ENCODE measurements around the gene PDLIM7. TPM values are rescaled to one million over a fixed set of nuclear protein-coding genes. Genes with fewer than 3 reads are reported as not detected.
A peak's percentile ranks its signal among the peaks of the same experiment; 100 is the strongest.

The PDLIM7 gene
- total and polyA plus RNA-seq, 10 of the 15 experiments (the other 5 are each of a cell fraction or from before 2014, with no cell fraction given) = 0.82 to 36.6 (median 19.3) TPM

- TF ChIP-seq E2F8 (IDR thresholded peaks at IDR 0.05; ENCODE audit: low read depth, partially characterized antibody) (no peak), SREBF2 (IDR thresholded peaks at IDR 0.05; ENCODE audit: low read length) (no peak), MEF2A (IDR thresholded peaks at IDR 0.05; ENCODE audit: insufficient read depth, low read depth, low read length) (no peak), ESRRA (IDR thresholded peaks at IDR 0.05; ENCODE audit: low read length) (0 out of 2 replicates have a peak, but pooled peaks have one; percentile 60), SIX5 (IDR thresholded peaks at IDR 0.05; ENCODE audit: low read depth, low read length, severe bottlenecking) (peak; percentile 49), CBFB (IDR thresholded peaks at IDR 0.05; ENCODE audit: low read depth) (peak; percentile 80), POLR2A (IDR thresholded peaks at IDR 0.05; ENCODE audit: low read depth, low read length) (no peak), SP1 (IDR thresholded peaks at IDR 0.05; ENCODE audit: low read depth, low read length) (peak; percentile 66), ZBED1 (IDR thresholded peaks at IDR 0.05; ENCODE audit: borderline replicate concordance) (no peak), BHLHE40 (IDR thresholded peaks at IDR 0.05; ENCODE audit: borderline replicate concordance in 1 of 2, low read depth in 2 of 2, low read length in 1 of 2) (peak in 1 of 2 experiments; percentile 32; a peak in 2 of 4 replicates), CEBPZ (IDR thresholded peaks at IDR 0.05; ENCODE audit: low read depth, low read length) (peak; percentile 33; the same call in 1 of the 2 replicates), MTA3 (IDR thresholded peaks at IDR 0.05; ENCODE audit: borderline replicate concordance, low read length) (no peak), YY1 (IDR thresholded peaks at IDR 0.05; ENCODE audit: low read depth, low read length) (peak; percentile 82), MYC (IDR thresholded peaks at IDR 0.05; ENCODE audit: insufficient read depth, insufficient read length, insufficient replicate concordance, low read length, severe bottlenecking) (peak; percentile 47), USF2 (IDR thresholded peaks at IDR 0.05; ENCODE audit: borderline replicate concordance, low read depth, low read length) (no peak), RFX5 (IDR thresholded peaks at IDR 0.05; ENCODE audit: low read depth, low read length) (peak; percentile 91), JUNB (IDR thresholded peaks at IDR 0.05) (no peak), SMARCA5 (IDR thresholded peaks at IDR 0.05) (no peak), NR2C1 (IDR thresholded peaks at IDR 0.05) (peak; percentile 79)
These were observed 19.5 kb upstream of the PDLIM7 start, which contains the start of gene DDX41 (continued) for GRCh38 chr5:177516601-177517568.

Data from GM12878 (cell line).